GM12878 (cell line): ENCODE results near the gene HEYL. TPM values are rescaled to one million over a fixed set of nuclear protein-coding genes. Genes with fewer than 3 reads are reported as not detected.

Experiments
- CEBPB ChIP-seq, 2 experiments: fragments of 150-350 bp in 1 of 2; IDR thresholded peaks; 2 replicates each; pipeline ENCODE4 v1.6.1; 2012 to 2014; ENCODE audit warnings: low read depth in 2 of 2, low read length in 2 of 2, borderline replicate concordance in 1 of 2, inconsistent platforms in 1 of 2
- IRF5 ChIP-seq: fragments of 450-650 bp; IDR thresholded peaks from 2 replicates; pipeline ENCODE4 v1.6.1; 2017; ENCODE audit warnings: borderline replicate concordance
- POLR2AphosphoS5 ChIP-seq: IDR thresholded peaks from 2 replicates; pipeline ENCODE4 v1.6.1; 2011; ENCODE audit warnings: mild to moderate bottlenecking, low read length, inconsistent platforms
- RELB ChIP-seq: fragments of 450-650 bp; IDR thresholded peaks from 2 replicates; pipeline ENCODE4 v1.6.1; 2017; ENCODE audit warnings: low read depth, mild to moderate bottlenecking, moderate library complexity
- SMAD1 ChIP-seq: fragments of 450-650 bp; IDR thresholded peaks from 2 replicates; pipeline ENCODE4 v1.6.1; 2018; ENCODE audit warnings: mild to moderate bottlenecking, low read depth; ENCODE audit not compliant: partially characterized antibody
- TAF1 ChIP-seq: IDR thresholded peaks from 2 replicates; pipeline ENCODE4 v1.6.1; 2011; ENCODE audit warnings: mild to moderate bottlenecking, low read depth, low read length, borderline replicate concordance
- YBX1 ChIP-seq: fragments of 450-650 bp; IDR thresholded peaks from 2 replicates; pipeline ENCODE4 v1.6.1; 2016; ENCODE audit warnings: antibody characterized with exemption
- ZBTB33 ChIP-seq: fragments of 450-650 bp; IDR thresholded peaks from 2 replicates; pipeline ENCODE4 v1.6.1; 2017; ENCODE audit warnings: mild to moderate bottlenecking
- polyA plus RNA-seq, 11 experiments: library from polyadenylated mRNA; depleted of rRNA in 4 of 11; unstranded in 6 of 11; stranded (reverse) in 5 of 11; fragments of >200 nt; fragmentation: Nextera tagmentation in 4 of 11; fragmentation: Illumina TruSeq in 1 of 11; extraction: Ambion mirVana in 4 of 11; extraction: Trizol in 1 of 11; gene quantifications; 1 replicate in 1 of 11; 2 replicates in 10 of 11; pipeline versions ENCODE4 v1.2.1 to v1.2.3, GENCODE V29; 2011 to 2016; ENCODE audit warnings: inconsistent platforms in 2 of 11, missing spikeins in 2 of 11, low read depth in 1 of 11
- total RNA-seq, 4 experiments: library from RNA; depleted of rRNA in 3 of 4; stranded (reverse); fragments of >200 nt in 3 of 4; fragmentation: Illumina TruSeq in 1 of 4; extraction: Trizol in 1 of 4; gene quantifications; 2 replicates each; pipeline versions ENCODE4 v1.2.1 to v1.2.3, GENCODE V29; 2013 to 2021

HEYL gene
- total and polyA plus RNA-seq, 10 of the 15 experiments (the other 5 are each of a cell fraction or from before 2014, with no cell fraction given): under 0.01 to 0.04 TPM; not detected in 8

- TF ChIP-seq ZBTB33 (no peak), SMAD1 (no peak), YBX1 (no peak), IRF5 (no peak), RELB (no peak), CEBPB (IDR thresholded peaks at IDR 0.05; ENCODE audit: borderline replicate concordance in 1 of 2, low read depth in 2 of 2, low read length in 2 of 2) (no peak), POLR2AphosphoS5 (no peak), TAF1 (no peak)
These were observed 6.0 kb downstream of the HEYL start (continued) for GRCh38 chr1:39633422-39633821.
